ENCODE data around the gene CCDC89.

The CCDC89 gene

DNA sequence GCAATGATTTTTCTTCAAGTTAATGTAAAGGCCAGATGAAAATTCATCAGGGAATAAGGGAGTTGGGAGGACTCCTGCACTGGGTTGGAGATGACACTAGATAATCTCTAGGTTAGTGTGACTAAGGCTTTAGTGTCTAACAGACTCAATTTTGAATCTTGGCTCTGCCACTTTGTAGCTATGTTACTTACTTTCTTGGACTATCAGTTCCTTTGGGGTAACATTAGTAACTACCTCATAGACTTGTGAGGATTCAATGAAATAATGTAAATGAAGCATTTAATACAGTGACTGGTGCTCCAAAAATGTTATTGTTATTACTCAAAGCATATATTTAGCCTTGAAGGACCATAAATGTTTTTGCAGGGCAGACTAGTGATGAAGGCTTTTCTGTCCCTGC lies 9.6 kb upstream of the CCDC89 start (continued):
- TF ChIP-seq, protein P1, sequence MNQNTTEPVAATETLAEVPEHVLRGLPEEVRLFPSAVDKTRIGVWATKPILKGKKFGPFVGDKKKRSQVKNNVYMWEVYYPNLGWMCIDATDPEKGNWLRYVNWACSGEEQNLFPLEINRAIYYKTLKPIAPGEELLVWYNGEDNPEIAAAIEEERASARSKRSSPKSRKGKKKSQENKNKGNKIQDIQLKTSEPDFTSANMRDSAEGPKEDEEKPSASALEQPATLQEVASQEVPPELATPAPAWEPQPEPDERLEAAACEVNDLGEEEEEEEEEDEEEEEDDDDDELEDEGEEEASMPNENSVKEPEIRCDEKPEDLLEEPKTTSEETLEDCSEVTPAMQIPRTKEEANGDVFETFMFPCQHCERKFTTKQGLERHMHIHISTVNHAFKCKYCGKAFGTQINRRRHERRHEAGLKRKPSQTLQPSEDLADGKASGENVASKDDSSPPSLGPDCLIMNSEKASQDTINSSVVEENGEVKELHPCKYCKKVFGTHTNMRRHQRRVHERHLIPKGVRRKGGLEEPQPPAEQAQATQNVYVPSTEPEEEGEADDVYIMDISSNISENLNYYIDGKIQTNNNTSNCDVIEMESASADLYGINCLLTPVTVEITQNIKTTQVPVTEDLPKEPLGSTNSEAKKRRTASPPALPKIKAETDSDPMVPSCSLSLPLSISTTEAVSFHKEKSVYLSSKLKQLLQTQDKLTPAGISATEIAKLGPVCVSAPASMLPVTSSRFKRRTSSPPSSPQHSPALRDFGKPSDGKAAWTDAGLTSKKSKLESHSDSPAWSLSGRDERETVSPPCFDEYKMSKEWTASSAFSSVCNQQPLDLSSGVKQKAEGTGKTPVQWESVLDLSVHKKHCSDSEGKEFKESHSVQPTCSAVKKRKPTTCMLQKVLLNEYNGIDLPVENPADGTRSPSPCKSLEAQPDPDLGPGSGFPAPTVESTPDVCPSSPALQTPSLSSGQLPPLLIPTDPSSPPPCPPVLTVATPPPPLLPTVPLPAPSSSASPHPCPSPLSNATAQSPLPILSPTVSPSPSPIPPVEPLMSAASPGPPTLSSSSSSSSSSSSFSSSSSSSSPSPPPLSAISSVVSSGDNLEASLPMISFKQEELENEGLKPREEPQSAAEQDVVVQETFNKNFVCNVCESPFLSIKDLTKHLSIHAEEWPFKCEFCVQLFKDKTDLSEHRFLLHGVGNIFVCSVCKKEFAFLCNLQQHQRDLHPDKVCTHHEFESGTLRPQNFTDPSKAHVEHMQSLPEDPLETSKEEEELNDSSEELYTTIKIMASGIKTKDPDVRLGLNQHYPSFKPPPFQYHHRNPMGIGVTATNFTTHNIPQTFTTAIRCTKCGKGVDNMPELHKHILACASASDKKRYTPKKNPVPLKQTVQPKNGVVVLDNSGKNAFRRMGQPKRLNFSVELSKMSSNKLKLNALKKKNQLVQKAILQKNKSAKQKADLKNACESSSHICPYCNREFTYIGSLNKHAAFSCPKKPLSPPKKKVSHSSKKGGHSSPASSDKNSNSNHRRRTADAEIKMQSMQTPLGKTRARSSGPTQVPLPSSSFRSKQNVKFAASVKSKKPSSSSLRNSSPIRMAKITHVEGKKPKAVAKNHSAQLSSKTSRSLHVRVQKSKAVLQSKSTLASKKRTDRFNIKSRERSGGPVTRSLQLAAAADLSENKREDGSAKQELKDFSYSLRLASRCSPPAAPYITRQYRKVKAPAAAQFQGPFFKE (tag by site-specific recombination; IDR thresholded peaks at IDR 0.05; ENCODE audit: borderline replicate concordance): no peak
- no peak for TF ChIP-seq ZNF777 (tag by site-specific recombination; IDR thresholded peaks at IDR 0.05; ENCODE audit: borderline replicate concordance)
- TF ChIP-seq, protein P2, sequence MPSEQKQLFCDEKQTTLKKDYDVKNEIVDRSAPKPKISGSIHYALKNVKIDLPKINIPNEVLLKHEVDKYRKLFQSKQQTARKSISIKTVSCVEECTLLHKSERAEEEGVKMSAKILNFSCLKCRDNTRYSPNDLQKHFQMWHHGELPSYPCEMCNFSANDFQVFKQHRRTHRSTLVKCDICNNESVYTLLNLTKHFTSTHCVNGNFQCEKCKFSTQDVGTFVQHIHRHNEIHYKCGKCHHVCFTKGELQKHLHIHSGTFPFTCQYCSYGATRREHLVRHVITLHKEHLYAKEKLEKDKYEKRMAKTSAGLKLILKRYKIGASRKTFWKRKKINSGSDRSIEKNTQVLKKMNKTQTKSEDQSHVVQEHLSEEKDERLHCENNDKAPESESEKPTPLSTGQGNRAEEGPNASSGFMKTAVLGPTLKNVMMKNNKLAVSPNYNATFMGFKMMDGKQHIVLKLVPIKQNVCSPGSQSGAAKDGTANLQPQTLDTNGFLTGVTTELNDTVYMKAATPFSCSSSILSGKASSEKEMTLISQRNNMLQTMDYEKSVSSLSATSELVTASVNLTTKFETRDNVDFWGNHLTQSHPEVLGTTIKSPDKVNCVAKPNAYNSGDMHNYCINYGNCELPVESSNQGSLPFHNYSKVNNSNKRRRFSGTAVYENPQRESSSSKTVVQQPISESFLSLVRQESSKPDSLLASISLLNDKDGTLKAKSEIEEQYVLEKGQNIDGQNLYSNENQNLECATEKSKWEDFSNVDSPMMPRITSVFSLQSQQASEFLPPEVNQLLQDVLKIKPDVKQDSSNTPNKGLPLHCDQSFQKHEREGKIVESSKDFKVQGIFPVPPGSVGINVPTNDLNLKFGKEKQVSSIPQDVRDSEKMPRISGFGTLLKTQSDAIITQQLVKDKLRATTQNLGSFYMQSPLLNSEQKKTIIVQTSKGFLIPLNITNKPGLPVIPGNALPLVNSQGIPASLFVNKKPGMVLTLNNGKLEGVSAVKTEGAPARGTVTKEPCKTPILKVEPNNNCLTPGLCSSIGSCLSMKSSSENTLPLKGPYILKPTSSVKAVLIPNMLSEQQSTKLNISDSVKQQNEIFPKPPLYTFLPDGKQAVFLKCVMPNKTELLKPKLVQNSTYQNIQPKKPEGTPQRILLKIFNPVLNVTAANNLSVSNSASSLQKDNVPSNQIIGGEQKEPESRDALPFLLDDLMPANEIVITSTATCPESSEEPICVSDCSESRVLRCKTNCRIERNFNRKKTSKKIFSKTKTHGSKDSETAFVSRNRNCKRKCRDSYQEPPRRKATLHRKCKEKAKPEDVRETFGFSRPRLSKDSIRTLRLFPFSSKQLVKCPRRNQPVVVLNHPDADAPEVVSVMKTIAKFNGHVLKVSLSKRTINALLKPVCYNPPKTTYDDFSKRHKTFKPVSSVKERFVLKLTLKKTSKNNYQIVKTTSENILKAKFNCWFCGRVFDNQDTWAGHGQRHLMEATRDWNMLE (tag by site-specific recombination; conservative IDR thresholded peaks at IDR 0.05; ENCODE audit: low read depth): no peak

DNA sequence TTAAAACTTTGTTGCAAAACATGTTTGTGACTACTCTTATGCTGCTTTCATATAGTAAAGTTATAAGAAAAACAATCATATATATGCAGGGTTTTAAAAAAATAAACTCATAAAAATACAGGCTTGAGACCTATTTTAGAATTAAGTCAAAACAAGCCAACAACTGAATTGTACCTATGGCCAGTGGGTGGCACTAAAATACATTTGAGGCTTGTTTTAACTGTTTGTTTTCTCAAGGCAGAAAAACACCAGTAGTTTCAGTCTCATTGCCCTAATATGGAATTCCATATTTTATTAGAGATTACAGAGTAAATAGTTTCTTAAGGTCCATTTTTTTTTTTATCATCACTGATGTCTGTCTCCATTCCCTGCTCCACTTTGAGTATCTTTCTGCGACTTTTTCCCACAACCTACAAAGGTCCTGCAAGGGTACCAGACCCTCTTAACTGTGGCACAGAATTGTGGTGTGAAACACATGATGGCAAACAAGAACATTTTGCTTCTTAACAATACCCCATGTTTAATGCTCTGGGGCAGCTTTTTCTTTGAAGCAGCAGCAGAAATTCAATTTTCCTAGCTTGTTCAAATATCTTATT lies 8.5 kb upstream of the CCDC89 start:
- no peaks in the 10 kb centered on the region for H3K4me1 ChIP-seq (ENCODE audit: control insufficient read depth, insufficient read depth, low read length)
- POLR2A ChIA-PET: interaction anchor here (1.2 to 1.8 kb wide), 2 partner anchors 18 to 116 kb away, joined by 3 to 4 read pairs; no protein-coding TSS in a partner anchor
- H3K36me3 ChIP-seq (ENCODE audit: control insufficient read depth in 2 of 2, insufficient read depth in 1 of 2, low read length in 2 of 2): no peaks in the 10 kb centered on the region
- CTCF ChIA-PET: interaction anchor here (0.6 to 3.3 kb wide), 10 partner anchors 8 to 648 kb away, joined by 3 to 18 read pairs (median 4); partner anchors contain the start of gene CCDC89
- TF ChIP-seq, protein P3, sequence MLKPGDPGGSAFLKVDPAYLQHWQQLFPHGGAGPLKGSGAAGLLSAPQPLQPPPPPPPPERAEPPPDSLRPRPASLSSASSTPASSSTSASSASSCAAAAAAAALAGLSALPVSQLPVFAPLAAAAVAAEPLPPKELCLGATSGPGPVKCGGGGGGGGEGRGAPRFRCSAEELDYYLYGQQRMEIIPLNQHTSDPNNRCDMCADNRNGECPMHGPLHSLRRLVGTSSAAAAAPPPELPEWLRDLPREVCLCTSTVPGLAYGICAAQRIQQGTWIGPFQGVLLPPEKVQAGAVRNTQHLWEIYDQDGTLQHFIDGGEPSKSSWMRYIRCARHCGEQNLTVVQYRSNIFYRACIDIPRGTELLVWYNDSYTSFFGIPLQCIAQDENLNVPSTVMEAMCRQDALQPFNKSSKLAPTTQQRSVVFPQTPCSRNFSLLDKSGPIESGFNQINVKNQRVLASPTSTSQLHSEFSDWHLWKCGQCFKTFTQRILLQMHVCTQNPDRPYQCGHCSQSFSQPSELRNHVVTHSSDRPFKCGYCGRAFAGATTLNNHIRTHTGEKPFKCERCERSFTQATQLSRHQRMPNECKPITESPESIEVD (tag by site-specific recombination; IDR thresholded peaks at IDR 0.05): 0 out of 2 replicates have a peak, but pooled peaks have one; percentile 7
- TF ChIP-seq ZNF654 (tag by site-specific recombination; IDR thresholded peaks at IDR 0.05; ENCODE audit: low read depth): peak; percentile 62
- TF ChIP-seq, protein P4, sequence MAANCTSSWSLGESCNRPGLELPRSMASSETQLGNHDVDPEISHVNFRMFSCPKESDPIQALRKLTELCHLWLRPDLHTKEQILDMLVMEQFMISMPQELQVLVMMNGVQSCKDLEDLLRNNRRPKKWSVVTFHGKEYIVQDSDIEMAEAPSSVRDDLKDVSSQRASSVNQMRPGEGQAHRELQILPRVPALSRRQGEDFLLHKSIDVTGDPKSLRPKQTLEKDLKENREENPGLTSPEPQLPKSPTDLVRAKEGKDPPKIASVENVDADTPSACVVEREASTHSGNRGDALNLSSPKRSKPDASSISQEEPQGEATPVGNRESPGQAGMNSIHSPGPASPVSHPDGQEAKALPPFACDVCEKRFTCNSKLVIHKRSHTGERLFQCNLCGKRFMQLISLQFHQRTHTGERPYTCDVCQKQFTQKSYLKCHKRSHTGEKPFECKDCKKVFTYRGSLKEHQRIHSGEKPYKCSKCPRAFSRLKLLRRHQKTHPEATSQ (tag by site-specific recombination; IDR thresholded peaks at IDR 0.05): no peak
- H3K27ac ChIP-seq (ENCODE audit: extremely low read depth, low read depth, low read length): no peak overlapping the region
- H3K4me3 ChIP-seq (ENCODE audit: low read depth, low read length): no peak overlapping the region
- H3K9me3 ChIP-seq (ENCODE audit: control insufficient read depth, insufficient read depth, low read depth, low read length): no peaks in the 10 kb centered on the region
